NT2/D1 (cell line): ENCODE measurements around the gene DDX42.

Source experiments
- SUZ12 ChIP-seq: IDR thresholded peaks from 2 replicates; pipeline ENCODE4 v1.6.1; 2011; ENCODE audit not compliant: insufficient read length, insufficient read depth; ENCODE audit errors: extremely low read depth
- YY1 ChIP-seq: IDR thresholded peaks from 2 replicates; pipeline ENCODE4 v1.6.1; 2011; ENCODE audit not compliant: insufficient read length, insufficient read depth
- ZNF274 ChIP-seq: IDR thresholded peaks from 2 replicates; pipeline ENCODE4 v1.6.1; 2011; ENCODE audit warnings: mild to moderate bottlenecking, low read depth, low read length

DNA sequence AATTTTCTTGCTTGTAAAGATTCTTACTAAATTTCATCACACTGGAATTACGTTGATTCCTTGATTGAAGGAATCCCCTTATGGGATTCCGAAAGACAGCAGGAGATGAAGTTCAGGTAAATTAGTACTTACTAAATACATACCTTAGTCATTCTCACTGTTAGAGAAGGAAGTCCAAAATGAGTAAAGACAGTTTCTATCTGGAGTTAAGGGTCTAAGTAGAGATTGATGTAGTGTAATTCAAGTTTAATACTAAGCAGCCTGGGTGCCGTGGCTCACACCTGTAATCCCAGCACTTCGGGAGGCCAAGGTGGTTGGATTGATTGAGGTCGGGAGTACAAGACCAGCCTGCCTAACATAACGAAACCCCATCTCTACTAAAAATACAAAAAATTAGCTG, 9.6 kb downstream of the DDX42 start:
- TF ChIP-seq ZNF274 (no peak), SUZ12 (no peak), YY1 (no peak)
